ENCODE data around the gene BRME1.

BRME1 gene

GRCh38 chr19:13843104-13843921, 62.6 kb downstream of the BRME1 start:
- DNase-seq, result peak; percentile 48 to 72

- peak in 1 of 2 experiments; percentile 74 for DNase-seq
Measured at GRCh38 chr19:13842291-13843103, 63.4 kb downstream of the BRME1 start.

DNA sequence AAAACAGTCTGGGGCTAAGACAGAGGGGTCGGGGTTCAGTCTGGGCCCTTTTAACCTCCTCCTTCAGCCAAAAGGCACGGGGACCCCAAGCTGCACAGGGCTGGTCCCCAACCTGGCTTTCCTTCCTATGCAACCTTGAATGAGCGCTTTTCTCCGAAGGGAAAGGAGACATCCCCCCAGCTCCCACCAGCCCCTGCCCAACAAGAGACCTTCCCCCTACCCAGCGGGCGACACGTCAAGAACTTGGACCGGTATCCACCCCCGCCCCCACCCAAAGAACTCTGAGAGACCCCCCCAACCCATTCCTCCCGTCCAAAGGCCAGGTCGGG, 64.0 kb downstream of the BRME1 start:
- no peak for DNase-seq

DNA sequence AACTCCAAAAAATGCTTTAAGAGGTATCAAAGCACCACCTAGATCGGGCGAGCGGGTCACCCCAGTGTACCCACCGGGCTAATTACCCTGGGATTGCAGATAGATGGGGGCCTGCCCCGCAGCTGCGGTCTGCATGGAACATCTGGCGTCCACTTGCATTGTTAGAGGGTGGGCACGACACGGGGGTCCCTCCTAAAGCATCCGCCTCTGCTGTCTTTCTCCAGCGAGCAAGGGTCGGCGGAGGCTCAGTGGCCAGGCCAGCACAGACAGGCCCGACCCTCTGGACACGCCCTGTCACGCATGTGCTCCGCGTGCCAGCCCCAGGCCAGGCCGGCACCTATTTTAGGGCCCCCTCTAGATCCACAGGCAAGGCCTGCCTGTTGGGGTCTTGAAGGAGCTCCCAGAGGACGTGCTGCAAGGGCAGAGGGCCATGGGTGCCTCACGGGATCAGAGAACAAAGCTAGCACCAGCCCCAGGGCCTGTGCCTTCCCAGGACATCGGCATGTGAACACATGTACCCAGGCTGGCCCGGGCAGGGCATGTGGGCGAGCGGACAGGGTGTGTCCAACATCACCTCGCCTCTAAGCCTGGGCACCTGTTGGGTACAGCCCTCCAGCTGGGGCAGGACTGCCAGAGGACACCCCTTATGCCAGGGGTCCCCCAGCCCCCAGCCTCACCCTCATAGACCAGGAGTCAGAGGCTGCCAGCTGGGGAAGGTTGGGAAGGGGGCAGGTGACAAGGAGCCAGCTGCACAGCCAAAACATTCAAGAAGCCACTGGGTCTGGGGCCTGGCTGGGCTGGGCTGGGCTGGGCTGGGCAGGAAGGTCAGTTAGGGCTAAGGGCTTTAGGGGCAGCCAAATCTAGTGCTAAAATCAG, 64.6 kb downstream of the BRME1 start:
- DNase-seq, result no peak

GRCh38 chr19:13840305-13841085, 65.4 kb downstream of the BRME1 start:
- peak in 1 of 2 experiments; percentile 76 for DNase-seq

GRCh38 chr19:13839938-13840304, 66.0 kb downstream of the BRME1 start:
- no peak for DNase-seq

DNA sequence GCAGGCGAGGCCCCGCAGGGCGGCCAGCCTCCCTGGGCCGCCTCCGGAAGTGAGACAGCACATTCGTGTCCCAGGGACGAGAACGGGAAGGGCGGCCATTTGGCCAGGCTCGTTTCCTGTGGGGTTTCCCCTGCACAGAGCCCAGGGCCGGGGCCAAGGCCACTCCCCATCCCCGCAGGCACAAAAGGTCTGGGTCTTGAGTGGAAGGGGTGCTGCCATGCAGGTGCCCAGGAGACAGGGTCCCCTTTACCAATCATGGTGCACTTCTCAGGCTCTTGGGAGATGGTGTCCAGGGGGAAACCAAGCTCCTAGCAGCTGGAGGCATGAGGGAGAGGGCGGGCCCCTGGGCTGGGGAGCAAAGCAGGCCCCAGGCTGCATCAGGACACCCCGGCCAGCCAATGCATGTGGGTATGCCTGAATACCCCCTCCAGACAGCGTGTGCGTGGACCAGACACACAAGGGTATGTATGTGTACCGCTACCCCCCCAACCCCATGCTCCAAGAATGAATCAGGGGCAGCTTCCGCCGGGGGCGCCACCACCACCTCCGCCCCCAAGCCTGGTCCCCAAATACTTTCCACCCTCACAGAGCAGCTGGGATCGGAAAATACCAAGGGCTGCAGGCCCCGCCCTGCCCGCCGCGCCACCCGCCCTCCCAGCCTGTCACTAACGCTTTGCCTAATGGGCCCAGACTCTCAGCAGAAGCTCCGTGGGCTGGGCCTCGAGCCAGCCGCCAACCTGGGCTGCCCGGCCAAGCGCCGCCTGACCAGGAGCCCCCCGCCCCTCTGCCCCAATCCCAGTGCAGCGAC, 66.6 kb downstream of the BRME1 start:
- DNase-seq, result peak; percentile 55 to 75

DNA sequence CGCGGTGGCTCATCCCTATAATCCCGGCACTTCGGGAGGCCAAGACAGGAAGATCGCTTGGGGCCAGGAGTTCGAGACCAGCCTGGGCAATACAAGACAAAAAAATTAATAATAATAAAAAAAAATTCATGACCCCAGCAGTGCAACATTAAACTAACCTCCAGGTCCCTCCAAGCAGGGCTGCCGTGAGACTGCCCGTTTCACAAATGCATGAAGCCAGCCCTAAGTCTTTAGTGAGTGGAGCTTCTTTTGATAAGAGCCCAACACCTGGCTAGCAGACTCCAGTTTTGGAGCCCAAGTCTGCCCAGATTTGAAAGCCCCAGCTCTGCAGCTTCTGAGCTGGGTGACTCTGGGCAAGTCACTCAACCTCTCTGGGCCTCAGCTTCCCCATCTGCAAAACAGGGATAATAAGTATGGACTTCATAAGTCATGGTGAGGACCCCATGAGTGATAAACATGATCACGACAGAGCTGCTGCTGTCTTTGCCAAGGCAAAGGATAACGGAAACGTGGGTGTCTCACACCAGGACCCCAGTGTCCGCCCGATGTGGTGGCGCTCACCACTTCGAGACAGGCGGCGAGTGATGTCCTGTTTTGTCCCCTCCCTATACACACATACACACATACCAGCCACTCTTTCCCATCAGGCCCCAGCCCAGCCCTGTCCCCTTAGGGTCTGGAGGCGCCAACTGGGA, 67.3 kb downstream of the BRME1 start:
- DNase-seq, result no peak

DNA sequence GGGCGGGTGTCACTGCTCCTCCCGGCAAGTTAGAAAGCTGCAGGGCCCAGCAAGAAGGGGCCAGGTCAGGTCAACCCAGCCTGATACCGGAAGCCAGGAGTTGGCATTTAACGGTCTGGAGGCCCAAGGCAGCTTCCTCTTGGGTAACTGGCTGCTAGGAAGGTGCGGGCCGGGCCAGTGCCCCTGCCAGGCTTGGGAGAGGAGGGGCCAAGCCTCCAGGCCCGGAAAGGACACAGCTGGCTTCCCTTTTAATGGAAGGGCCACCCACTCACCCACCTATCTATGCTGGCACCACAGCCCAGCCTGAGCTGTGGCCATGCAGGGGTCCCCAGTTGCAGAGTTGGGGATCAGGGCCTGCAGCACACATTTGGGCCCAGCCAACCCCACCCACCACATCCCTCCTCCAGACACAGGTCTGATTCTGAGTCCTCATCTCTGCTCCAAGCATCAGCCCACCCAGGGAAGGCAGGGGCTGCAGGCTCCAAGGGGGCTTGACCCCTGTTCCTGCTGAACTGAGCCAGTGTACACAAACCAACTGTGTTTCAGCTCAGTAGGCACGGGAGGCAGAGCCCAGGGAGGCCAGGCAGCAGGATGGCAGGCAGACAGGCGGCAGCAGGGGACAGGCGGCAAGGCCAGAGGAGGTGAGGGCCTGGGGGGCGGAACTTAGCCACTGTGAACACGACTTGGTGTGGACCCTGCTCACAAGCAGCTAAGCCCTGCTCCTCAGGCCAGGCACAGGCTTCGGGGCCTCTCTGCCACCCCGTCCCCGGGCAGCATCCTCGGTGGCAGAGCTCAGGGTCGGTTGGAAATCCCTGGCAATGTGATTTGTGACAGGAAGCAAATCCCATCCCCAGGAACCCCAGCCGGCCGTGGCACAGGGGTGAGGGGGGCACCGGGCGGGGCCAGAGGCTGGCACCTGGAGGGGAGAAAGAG, 69.9 kb downstream of the BRME1 start:
- peak; percentile 65 to 68 for DNase-seq

DNA sequence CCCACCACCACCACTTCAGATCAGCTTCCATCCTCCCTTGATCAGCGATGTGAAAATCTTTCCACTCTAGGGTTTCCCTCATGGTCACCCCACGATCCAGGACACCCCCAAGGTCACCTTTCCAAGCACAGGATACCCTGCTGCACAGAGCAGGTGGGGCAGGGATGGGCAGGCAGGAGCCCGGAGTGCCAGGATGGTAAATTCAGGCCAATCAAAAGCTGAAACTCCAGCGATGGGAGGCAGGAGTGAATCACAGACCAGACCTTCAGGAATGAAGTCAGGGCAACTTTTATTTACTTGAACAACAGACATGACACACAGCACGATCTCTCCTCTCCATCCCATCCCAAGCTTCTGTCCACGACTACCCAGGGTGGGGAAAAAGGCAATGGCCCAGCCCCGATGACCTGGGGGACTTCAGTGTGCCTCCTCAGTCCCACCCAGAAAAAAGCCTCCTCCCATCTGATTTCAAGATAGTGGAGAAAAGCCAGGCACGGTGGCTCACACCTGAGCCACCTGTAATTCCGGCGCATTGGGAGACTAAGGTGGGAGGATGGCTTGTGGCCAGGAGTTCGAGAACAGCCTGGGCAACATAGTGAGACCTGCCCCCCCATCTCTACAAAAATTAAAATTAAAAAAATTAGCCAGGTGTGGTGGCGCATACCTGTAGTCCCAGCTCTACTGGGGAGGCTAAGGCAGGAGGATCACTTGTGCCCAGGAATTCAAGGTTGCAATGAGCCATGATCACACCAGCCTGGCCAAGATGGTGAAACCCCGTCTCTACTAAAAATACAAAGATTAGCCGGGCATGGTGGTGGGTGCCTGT, 71.5 kb downstream of the BRME1 start:
- peak; percentile 73 to 76 for DNase-seq

- peak; percentile 62 to 80 for DNase-seq
Measured at GRCh38 chr19:13833330-13834243, 72.3 kb downstream of the BRME1 start.

Data from SW 1271 (cell line).